ENCODE data around the gene IRF2BP1.

DNA sequence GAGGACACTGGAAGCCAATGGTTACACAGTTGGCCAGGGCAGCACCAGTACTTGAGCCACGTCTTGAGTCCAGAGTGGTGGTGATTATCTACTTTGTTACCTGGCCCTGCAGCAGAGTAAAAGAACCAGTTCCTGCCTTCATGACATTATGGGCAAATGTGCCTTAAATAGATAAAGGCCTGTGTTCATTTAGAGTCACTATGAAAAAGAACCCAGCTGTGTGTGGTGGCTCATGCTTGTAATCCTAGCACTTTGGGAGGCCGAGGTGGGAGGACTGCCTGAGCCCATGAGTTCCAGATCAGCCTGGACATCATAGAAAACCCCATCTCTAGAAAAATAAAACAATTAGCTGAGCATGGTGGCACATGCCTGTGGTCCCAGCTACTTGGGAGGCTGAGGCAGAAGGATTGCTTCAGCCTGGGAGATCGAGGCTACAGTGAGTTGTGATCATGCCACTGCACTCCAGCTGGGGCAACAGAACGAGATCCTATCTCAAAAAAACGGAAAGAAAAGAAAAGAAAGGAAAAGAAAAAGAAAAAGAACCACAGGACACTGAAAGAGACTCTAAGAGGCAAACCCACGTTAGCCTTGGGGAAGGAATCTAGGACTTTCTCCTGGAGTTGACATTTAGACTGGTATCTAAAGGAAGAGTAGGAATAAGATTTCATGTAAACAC is 3.4 kb upstream of the IRF2BP1 start:
- TF ChIP-seq, protein P1, sequence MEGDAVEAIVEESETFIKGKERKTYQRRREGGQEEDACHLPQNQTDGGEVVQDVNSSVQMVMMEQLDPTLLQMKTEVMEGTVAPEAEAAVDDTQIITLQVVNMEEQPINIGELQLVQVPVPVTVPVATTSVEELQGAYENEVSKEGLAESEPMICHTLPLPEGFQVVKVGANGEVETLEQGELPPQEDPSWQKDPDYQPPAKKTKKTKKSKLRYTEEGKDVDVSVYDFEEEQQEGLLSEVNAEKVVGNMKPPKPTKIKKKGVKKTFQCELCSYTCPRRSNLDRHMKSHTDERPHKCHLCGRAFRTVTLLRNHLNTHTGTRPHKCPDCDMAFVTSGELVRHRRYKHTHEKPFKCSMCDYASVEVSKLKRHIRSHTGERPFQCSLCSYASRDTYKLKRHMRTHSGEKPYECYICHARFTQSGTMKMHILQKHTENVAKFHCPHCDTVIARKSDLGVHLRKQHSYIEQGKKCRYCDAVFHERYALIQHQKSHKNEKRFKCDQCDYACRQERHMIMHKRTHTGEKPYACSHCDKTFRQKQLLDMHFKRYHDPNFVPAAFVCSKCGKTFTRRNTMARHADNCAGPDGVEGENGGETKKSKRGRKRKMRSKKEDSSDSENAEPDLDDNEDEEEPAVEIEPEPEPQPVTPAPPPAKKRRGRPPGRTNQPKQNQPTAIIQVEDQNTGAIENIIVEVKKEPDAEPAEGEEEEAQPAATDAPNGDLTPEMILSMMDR (IDR thresholded peaks at IDR 0.05): no peak
- TF ChIP-seq ZFX (IDR thresholded peaks at IDR 0.05; ENCODE audit: borderline replicate concordance): no peak
